H1 (cell line): ENCODE results near the gene NDUFS3. TPM values are rescaled to one million over a fixed set of nuclear protein-coding genes. Genes with fewer than 3 reads are reported as not detected.

Source experiments
- CTCF ChIA-PET: fragments of 300-600 bp; sonication (Branson Sonifier 250); formaldehyde crosslinking; loops from one replicate; lab custom pipeline; 2021; ENCODE audit not compliant: partially characterized antibody; lab: Charles Lee
- POLR2A ChIA-PET: fragments of 300-600 bp; sonication (Branson Sonifier 250); formaldehyde crosslinking; loops from one replicate; lab custom pipeline; 2021; ENCODE audit warnings: inconsistent platforms; ENCODE audit not compliant: partially characterized antibody; lab: Charles Lee
- DNase-seq, 2 experiments: peaks; one replicate each; pipeline versions ENCODE4 v3.0.0 to v3.0.0-alpha.2; 2010 to 2022; ENCODE audit warnings: low spot score in 2 of 2, low read depth in 1 of 2, mixed read lengths in 1 of 2
- FAIRE-seq: peaks from 2 replicates; lab custom pipeline; 2011; peaks lifted over from hg19 to GRCh38; lab: Jason Lieb, UNC
- H2AFZ ChIP-seq: 2 replicates; pipeline ENCODE4 v1.8.1; 2012; ENCODE audit warnings: low read length, inconsistent platforms
- H2AK5ac ChIP-seq: 2 replicates; pipeline ENCODE4 v1.6.1; 2013; ENCODE audit warnings: low read depth, low read length
- H2BK120ac ChIP-seq: replicated peaks from 2 replicates; pipeline ENCODE3; 2013; ENCODE audit warnings: low read depth, low read length, inconsistent platforms
- H2BK12ac ChIP-seq: 2 replicates; pipeline ENCODE4 v1.6.1; 2013; ENCODE audit warnings: low read depth, low read length
- H2BK15ac ChIP-seq: 2 replicates; pipeline ENCODE4 v1.6.1; 2013; ENCODE audit warnings: low read length
- H2BK20ac ChIP-seq: 2 replicates; pipeline ENCODE4 v1.6.1; 2013; ENCODE audit warnings: low read length
- H2BK5ac ChIP-seq: 2 replicates; pipeline ENCODE4 v1.6.1; 2013; ENCODE audit warnings: low read depth, low read length
- H3K14ac ChIP-seq: 2 replicates; pipeline ENCODE4 v1.6.1; 2013; ENCODE audit warnings: inconsistent platforms; ENCODE audit not compliant: insufficient read length
- H3K18ac ChIP-seq: 2 replicates; pipeline ENCODE4 v1.6.1; 2013; ENCODE audit warnings: low read length; ENCODE audit errors: extremely low read depth
- H3K23ac ChIP-seq: 2 replicates; pipeline ENCODE4 v1.6.1; 2013; ENCODE audit warnings: inconsistent platforms; ENCODE audit not compliant: insufficient read length
- H3K23me2 ChIP-seq: 2 replicates; pipeline ENCODE4 v1.6.1; 2013; ENCODE audit warnings: low read depth, low read length
- H3K27ac ChIP-seq: 2 replicates; pipeline ENCODE4 v1.6.1; 2011; ENCODE audit warnings: low read depth, low read length, inconsistent platforms
- H3K27me3 ChIP-seq, 4 experiments: replicated peaks in 1 of 4; 1 replicate in 1 of 4; 2 replicates in 3 of 4; pipeline versions ENCODE4 v1.6.1 to v1.8.1; 2011 to 2013; ENCODE audit warnings: low read length in 3 of 4, mild to moderate bottlenecking in 3 of 4, inconsistent platforms in 2 of 4, mixed read lengths in 2 of 4, moderate library complexity in 1 of 4; ENCODE audit not compliant: control insufficient read depth in 3 of 4, insufficient read depth in 3 of 4; ENCODE audit errors: extremely low read depth in 1 of 4
- H3K36me3 ChIP-seq, 4 experiments: 2 replicates each; pipeline versions ENCODE4 v1.6.1 to v1.8.1; 2011 to 2013; ENCODE audit warnings: mild to moderate bottlenecking in 4 of 4, low read length in 3 of 4, moderate library complexity in 2 of 4, control low read depth in 1 of 4, inconsistent platforms in 1 of 4; ENCODE audit not compliant: insufficient read depth in 4 of 4, control insufficient read depth in 2 of 4
- H3K4ac ChIP-seq: replicated peaks from 2 replicates; pipeline ENCODE3; 2013; ENCODE audit warnings: low read length, low read depth, mixed read lengths, inconsistent platforms; ENCODE audit not compliant: insufficient read length
- H3K4me1 ChIP-seq, 4 experiments: replicated peaks in 1 of 4; 1 replicate in 1 of 4; 2 replicates in 3 of 4; pipeline versions ENCODE4 v1.6.1 to v1.8.1; 2011 to 2013; ENCODE audit warnings: low read length in 3 of 4, inconsistent platforms in 2 of 4, mixed read lengths in 1 of 4; ENCODE audit not compliant: insufficient read depth in 4 of 4, control insufficient read depth in 3 of 4
- H3K4me2 ChIP-seq, 2 experiments: 2 replicates each; pipeline versions ENCODE4 v1.6.1 to v1.8.1; 2011 to 2013; ENCODE audit warnings: low read depth in 2 of 2, low read length in 2 of 2, control low read depth in 1 of 2, inconsistent platforms in 1 of 2, mild to moderate bottlenecking in 1 of 2; ENCODE audit not compliant: insufficient read depth in 1 of 2
- H3K4me3 ChIP-seq, 4 experiments: fragments of 200-600, 300-600 bp in 1 of 4; sonication (generic), shearing (Covaris generic), sonication (Bioruptor Twin) in 1 of 4; 2 replicates each; pipeline versions ENCODE4 v1.5.1 to v1.8.1; 2011 to 2016; ENCODE audit warnings: low read length in 4 of 4, low read depth in 3 of 4, control low read depth in 2 of 4, inconsistent platforms in 2 of 4, mild to moderate bottlenecking in 2 of 4, mixed read lengths in 1 of 4, moderate library complexity in 1 of 4; ENCODE audit not compliant: insufficient read depth in 2 of 4; ENCODE audit errors: extremely low read depth in 1 of 4
- H3K56ac ChIP-seq: replicated peaks from 2 replicates; pipeline ENCODE3; 2013; ENCODE audit warnings: low read depth, mild to moderate bottlenecking, mixed read lengths, low read length, inconsistent platforms; ENCODE audit not compliant: insufficient read length
- H3K79me1 ChIP-seq: 2 replicates; pipeline ENCODE4 v1.6.1; 2013; ENCODE audit warnings: low read depth, low read length, control low read depth
- H3K79me2 ChIP-seq, 2 experiments: 2 replicates each; pipeline versions ENCODE4 v1.6.1 to v1.8.1; 2012 to 2013; ENCODE audit warnings: low read length in 2 of 2, mild to moderate bottlenecking in 2 of 2, inconsistent platforms in 1 of 2; ENCODE audit not compliant: insufficient read depth in 2 of 2, control insufficient read depth in 1 of 2
- H3K9ac ChIP-seq, 4 experiments: replicated peaks in 1 of 4; 1 replicate in 1 of 4; 2 replicates in 3 of 4; pipeline versions ENCODE4 v1.6.1 to v1.8.1; 2011 to 2013; ENCODE audit warnings: low read depth in 3 of 4, low read length in 3 of 4, control low read depth in 2 of 4, mild to moderate bottlenecking in 2 of 4, moderate library complexity in 2 of 4, inconsistent platforms in 1 of 4; ENCODE audit errors: extremely low read depth in 1 of 4
- H3K9me3 ChIP-seq, 2 experiments: 2 replicates each; pipeline versions ENCODE4 v1.6.1 to v1.8.1; 2012 to 2013; ENCODE audit warnings: mild to moderate bottlenecking in 2 of 2, moderate library complexity in 2 of 2, control low read depth in 1 of 2, inconsistent platforms in 1 of 2, low read depth in 1 of 2, low read length in 1 of 2, mixed read lengths in 1 of 2; ENCODE audit not compliant: insufficient read depth in 2 of 2
- H4K20me1 ChIP-seq, 2 experiments: replicated peaks in 1 of 2; 2 replicates each; pipeline versions ENCODE3 to v1.8.1; 2011 to 2013; ENCODE audit warnings: inconsistent platforms in 2 of 2, low read length in 2 of 2, mild to moderate bottlenecking in 1 of 2; ENCODE audit not compliant: insufficient read depth in 2 of 2, control insufficient read depth in 1 of 2
- H4K5ac ChIP-seq: 2 replicates; pipeline ENCODE4 v1.6.1; 2013; ENCODE audit warnings: low read length, low read depth, mixed read lengths, inconsistent platforms; ENCODE audit not compliant: insufficient read length
- H4K8ac ChIP-seq: 2 replicates; pipeline ENCODE4 v1.8.0; 2013; ENCODE audit warnings: mild to moderate bottlenecking, moderate library complexity, low read length, inconsistent platforms; ENCODE audit not compliant: insufficient read depth; ENCODE audit errors: extremely low read depth
- H4K91ac ChIP-seq: replicated peaks from 2 replicates; pipeline ENCODE3; 2013; ENCODE audit warnings: low read length, mixed read lengths, inconsistent platforms; ENCODE audit not compliant: insufficient read length
- BACH1 ChIP-seq: IDR thresholded peaks from 2 replicates; pipeline ENCODE4 v1.6.1; 2012; ENCODE audit warnings: low read length, improper control_type of control experiment
- FOSL1 ChIP-seq: IDR thresholded peaks from 2 replicates; pipeline ENCODE4 v1.6.1; 2011; ENCODE audit warnings: mild to moderate bottlenecking, low read depth, low read length, moderate library complexity; ENCODE audit not compliant: insufficient read depth
- KDM5A ChIP-seq: fragments of 200-600 bp; IDR thresholded peaks from 2 replicates; pipeline ENCODE4 v1.7.1; 2012; ENCODE audit warnings: mild to moderate bottlenecking, low read length, inconsistent platforms, mixed read lengths
- NANOG ChIP-seq: IDR thresholded peaks from 2 replicates; pipeline ENCODE4 v1.6.1; 2011; ENCODE audit warnings: low read length, low read depth, mild to moderate bottlenecking, inconsistent platforms; ENCODE audit not compliant: insufficient read depth, poor library complexity, severe bottlenecking
- PHF8 ChIP-seq: fragments of 200-600 bp; sonication (generic); conservative IDR thresholded peaks from 2 replicates; pipeline ENCODE4 v1.7.1; 2012; ENCODE audit warnings: low read depth, mild to moderate bottlenecking, inconsistent platforms, low read length, moderate library complexity
- RBBP5 ChIP-seq: IDR thresholded peaks from 2 replicates; pipeline ENCODE4 v1.7.1; 2012; ENCODE audit warnings: low read depth, mild to moderate bottlenecking, inconsistent platforms, low read length, moderate library complexity, borderline replicate concordance
- RFX5 ChIP-seq: IDR thresholded peaks from 2 replicates; pipeline ENCODE4 v1.6.1; 2011; ENCODE audit warnings: low read depth, low read length, improper control_type of control experiment, borderline replicate concordance
- SP4 ChIP-seq: IDR thresholded peaks from 2 replicates; pipeline ENCODE4 v1.6.1; 2012; ENCODE audit warnings: low read length, inconsistent platforms
- TAF7 ChIP-seq: optimal IDR thresholded peaks from 2 replicates; pipeline ENCODE3; 2011; ENCODE audit warnings: low read depth, mild to moderate bottlenecking, inconsistent platforms, low read length, moderate library complexity, borderline replicate concordance
- TBP ChIP-seq: IDR thresholded peaks from 2 replicates; pipeline ENCODE4 v1.6.1; 2011; ENCODE audit warnings: low read depth, low read length, improper control_type of control experiment
- YY1 ChIP-seq: IDR thresholded peaks from 2 replicates; pipeline ENCODE4 v1.6.1; 2011; ENCODE audit warnings: low read depth, mild to moderate bottlenecking, low read length
- WGBS, 2 experiments: shearing (Covaris generic) in 1 of 2; methylation state at CpG; one replicate each; pipeline versions ENCODE4 v1.1.6 to v1.1.7; 2013 to 2015; ENCODE audit warnings: low lambda C conversion rate in 2 of 2, mixed read lengths in 2 of 2, inconsistent platforms in 1 of 2, low coverage in 1 of 2, missing lambda C conversion rate in 1 of 2; ENCODE audit not compliant: insufficient replicate concordance in 2 of 2, insufficient coverage in 1 of 2, insufficient read length in 1 of 2; ENCODE audit errors: extremely low coverage in 1 of 2, missing lambda C conversion rate in 1 of 2; 5-methylcytosine and 5-hydroxymethylcytosine counted together
- polyA plus RNA-seq, 7 experiments: library from polyadenylated mRNA; depleted of rRNA in 3 of 7; stranded (reverse) in 5 of 7; unstranded in 2 of 7; fragments of >200 nt in 5 of 7; fragments of 200-250 nt in 2 of 7; gene quantifications; 1 replicate in 5 of 7; 2 replicates in 1 of 7; 4 replicates in 1 of 7; pipeline versions ENCODE4 v1.2.1 to v1.2.3, GENCODE V29; 2011 to 2013; ENCODE audit warnings: missing spikeins in 2 of 7, mixed read lengths in 2 of 7
- total RNA-seq: library from RNA; stranded (reverse); fragmentation: NEBNext Ultra II Directional; extraction: Animal tissue kit (Norgen Biotek cat#: 25700); gene quantifications from 2 replicates; pipeline ENCODE4 v1.2.1, GENCODE V29; 2021

NDUFS3 gene
- total and polyA plus RNA-seq, 2 of the 8 experiments (the other 6 are each of a cell fraction or from before 2014, with no cell fraction given) = 135 to 241 TPM

- H3K79me1 ChIP-seq = no peaks in the 10 kb centered on the region
- H4K5ac ChIP-seq = peak within 1 kb of the TSS; percentile 91
- H3K9ac ChIP-seq = peak within 1 kb of the TSS; percentile 79 to 91 (median 86)
- H2AFZ ChIP-seq = peak within 1 kb of the TSS; percentile 99
- peak within 1 kb of the TSS; percentile 97; the same call in 1 of the 2 replicates for H4K8ac ChIP-seq
- ChIA-PET CTCF (interaction anchor here (0.6 to 2.3 kb wide), 15 partner anchors 9 to 140 kb away, joined by 3 to 25 read pairs (median 4); partner anchors contain the start of genes KBTBD4 and NDUFS3), POLR2A (interaction anchor here (0.6 to 5.0 kb wide), 22 partner anchors 8 to 98 kb away, joined by 3 to 65 read pairs (median 5); partner anchors contain the start of genes KBTBD4, NDUFS3 and PTPMT1)
- peak within 1 kb of the TSS; percentile 81; the same call in 1 of the 2 replicates for H2BK15ac ChIP-seq
- no peak within 1 kb of the TSS for H3K23ac ChIP-seq
- H3K27me3 ChIP-seq = no peaks in the 10 kb centered on the region
- peak within 1 kb of the TSS; percentile 92 for H3K4ac ChIP-seq
- H4K91ac ChIP-seq = peak within 1 kb of the TSS; percentile 69
- H3K9me3 ChIP-seq = no peaks in the 10 kb centered on the region
- peak within 1 kb of the TSS; percentile 86 for H2BK120ac ChIP-seq
- no peak for FAIRE-seq
- peak within 1 kb of the TSS; percentile 73 to 98 for H3K4me2 ChIP-seq
- H3K18ac ChIP-seq = peak within 1 kb of the TSS; percentile 82
- peaks cover 3% of the 10 kb centered on the region; the same call in 1 of the 2 replicates for H3K23me2 ChIP-seq
- peak; percentile 80 to 91 for DNase-seq
- peaks cover 12 to 19% of the 10 kb centered on the region in 2 experiments for H4K20me1 ChIP-seq
- H3K4me3 ChIP-seq = peak within 1 kb of the TSS; percentile 68 to 96 (median 86)
- H3K27ac ChIP-seq = peak within 1 kb of the TSS; percentile 84
- peaks cover 0 to 2% (median 0%) of the 10 kb centered on the region in 4 experiments; a peak in 1 of 7 replicates for H3K4me1 ChIP-seq
- H3K56ac ChIP-seq = peak within 1 kb of the TSS; percentile 89
- 2% methylated on average over 32 of the region's 89 CpGs; no CpG with 5 or more reads in 1 of the 2 experiments for WGBS, 2 experiments
- peak within 1 kb of the TSS; percentile 0 for H3K14ac ChIP-seq
- peak within 1 kb of the TSS; percentile 80 for H2BK12ac ChIP-seq
- H3K36me3 ChIP-seq = peaks cover 0 to 6% (median 0%) of the 10 kb centered on the region in 4 experiments; a peak in 1 of 8 replicates
- peaks cover 37 to 49% of the 10 kb centered on the region in 2 experiments for H3K79me2 ChIP-seq
- peak within 1 kb of the TSS; percentile 96 for H2AK5ac ChIP-seq
- H2BK5ac ChIP-seq = peak within 1 kb of the TSS; percentile 96
- H2BK20ac ChIP-seq = no peak within 1 kb of the TSS
- TF ChIP-seq FOSL1 = no peak
- TF ChIP-seq NANOG = no peak
- no peak for TF ChIP-seq KDM5A
- no peak for TF ChIP-seq SP4
- peak; percentile 67; the same call in 1 of the 2 replicates for TF ChIP-seq RBBP5
- peak; percentile 78 for TF ChIP-seq PHF8
- TF ChIP-seq RFX5 = no peak
- TF ChIP-seq BACH1 = no peak
- no peak for TF ChIP-seq TAF7
- 0 out of 2 replicates have a peak, but pooled peaks have one; percentile 13 for TF ChIP-seq TBP
- peak; percentile 96 for TF ChIP-seq YY1
Measured at GRCh38 chr11:47552566-47553405, 26.1 kb upstream of the NDUFS3 start, which contains the start of gene CELF1. Gene CELF1, minus strand, starts transcription at chr11:47553132. Its CDS starts 53,609 bp downstream, at chr11:47499523.
